GM12878 (cell line): ENCODE results near the gene ACSL1. TPM values are rescaled to one million over a fixed set of nuclear protein-coding genes. Genes with fewer than 3 reads are reported as not detected.

Experiments used
- ATAC-seq: fragments of 200-7000 bp; cut with Tn5 transposase; 3 replicates; pipeline ENCODE4 v1.9.1; 2020; ENCODE audit warnings: mild to moderate bottlenecking, moderate library complexity
- BruUV-seq: library from RNA; stranded (reverse); fragments of 400-500 nt; replicated peaks from 2 replicates; lab custom pipeline; 2021; lab: Mats Ljungman, UMichigan
- CTCF ChIA-PET: fragments of 300-600 bp; sonication (Branson Sonifier 250); formaldehyde crosslinking; extraction: SDS; loops from one replicate; lab custom pipeline; 2021; ENCODE audit warnings: inconsistent platforms; lab: Yijun Ruan, JAX
- POLR2A ChIA-PET: fragments of 350-600 bp; formaldehyde crosslinking; extraction: SDS; loops from one replicate; lab custom pipeline; 2021; ENCODE audit warnings: inconsistent platforms; lab: Charles Lee
- RAD21 ChIA-PET: fragments of 300-600 bp; sonication (Branson Sonifier 250); formaldehyde crosslinking; loops from one replicate; lab custom pipeline; 2023; ENCODE audit warnings: antibody characterized with exemption; ENCODE audit not compliant: unreplicated experiment; lab: Charles Lee
- SMC1A ChIA-PET: fragments of 300-600 bp; sonication (Branson Sonifier 250); formaldehyde crosslinking; loops from one replicate; lab custom pipeline; 2023; ENCODE audit not compliant: unreplicated experiment, uncharacterized antibody; lab: Charles Lee
- DNase-seq: peaks from one replicate; pipeline ENCODE4 v3.0.0-alpha.2; 2011; ENCODE audit warnings: low read depth, low spot score
- FAIRE-seq: peaks from 3 replicates; lab custom pipeline; 2011; peaks lifted over from hg19 to GRCh38; lab: Jason Lieb, UNC
- H2AFZ ChIP-seq: 2 replicates; pipeline ENCODE4 v1.6.0; 2011; ENCODE audit warnings: low read depth, low read length, control low read depth; ENCODE audit not compliant: control insufficient read depth
- H3K27ac ChIP-seq: 2 replicates; pipeline ENCODE4 v1.5.1; 2011; ENCODE audit warnings: control low read depth; ENCODE audit not compliant: control insufficient read depth, insufficient read depth
- H3K27me3 ChIP-seq, 2 experiments: replicated peaks in 1 of 2; 2 replicates each; pipeline versions ENCODE4 v1.6.0 to v1.6.1; 2011; ENCODE audit warnings: low read length in 1 of 2; ENCODE audit not compliant: control insufficient read depth in 2 of 2, insufficient read depth in 2 of 2
- H3K36me3 ChIP-seq, 2 experiments: 2 replicates each; pipeline ENCODE4 v1.5.1; 2011; ENCODE audit warnings: low read length in 1 of 2; ENCODE audit not compliant: control insufficient read depth in 2 of 2, insufficient read depth in 2 of 2
- H3K4me1 ChIP-seq: 2 replicates; pipeline ENCODE4 v1.6.1; 2011; ENCODE audit warnings: mild to moderate bottlenecking, low read length, moderate library complexity, mixed read lengths; ENCODE audit not compliant: control insufficient read depth, insufficient read depth
- H3K4me2 ChIP-seq: 2 replicates; pipeline ENCODE4 v1.6.0; 2011; ENCODE audit warnings: control low read depth; ENCODE audit not compliant: control insufficient read depth, insufficient read depth
- H3K4me3 ChIP-seq: fragments of 200-600 bp; sonication (generic); 2 replicates; pipeline ENCODE4 v1.5.1; 2016
- H3K79me2 ChIP-seq: 2 replicates; pipeline ENCODE4 v1.6.0; 2011; ENCODE audit warnings: low read length; ENCODE audit not compliant: control insufficient read depth, insufficient read depth
- H3K9ac ChIP-seq: 2 replicates; pipeline ENCODE4 v1.8.0; 2011; ENCODE audit warnings: low read length, control low read depth, mixed read lengths; ENCODE audit not compliant: control insufficient read depth, insufficient read depth
- H3K9me3 ChIP-seq: replicated peaks from 3 replicates; pipeline ENCODE4 v1.5.1; 2011; ENCODE audit warnings: mild to moderate bottlenecking, low read length; ENCODE audit not compliant: control insufficient read depth, insufficient read depth
- H4K20me1 ChIP-seq: 2 replicates; pipeline ENCODE4 v1.6.0; 2011; ENCODE audit not compliant: control insufficient read depth, insufficient read depth
- ATF2 ChIP-seq: IDR thresholded peaks from 2 replicates; pipeline ENCODE4 v1.6.1; 2012; ENCODE audit warnings: low read length, inconsistent platforms
- BHLHE40 ChIP-seq, 2 experiments: fragments of 450-650 bp in 1 of 2; IDR thresholded peaks; 2 replicates each; pipeline ENCODE4 v1.6.1; 2011 to 2017; ENCODE audit warnings: low read depth in 2 of 2, borderline replicate concordance in 1 of 2, improper control_type of control experiment in 1 of 2, low read length in 1 of 2, mild to moderate bottlenecking in 1 of 2
- CBFB ChIP-seq: IDR thresholded peaks from 2 replicates; pipeline ENCODE4 v1.6.1; 2016; ENCODE audit warnings: antibody characterized with exemption, low read depth
- CEBPZ ChIP-seq: fragments of 150-350 bp; IDR thresholded peaks from 2 replicates; pipeline ENCODE4 v1.6.1; 2016; ENCODE audit warnings: low read depth, low read length
- CHD1 ChIP-seq: IDR thresholded peaks from 2 replicates; pipeline ENCODE4 v1.6.1; 2012; ENCODE audit warnings: low read depth, low read length, improper control_type of control experiment
- EED ChIP-seq: sonication (generic); IDR thresholded peaks from 2 replicates; pipeline ENCODE4 v1.6.1; 2016; ENCODE audit warnings: antibody characterized with exemption, low read depth
- EP300 ChIP-seq, 2 experiments: fragments of 150-350 bp in 1 of 2; IDR thresholded peaks; 2 replicates each; pipeline ENCODE4 v1.6.1; 2011 to 2012; ENCODE audit warnings: low read depth in 2 of 2, low read length in 2 of 2, borderline replicate concordance in 1 of 2, improper control_type of control experiment in 1 of 2, inconsistent platforms in 1 of 2; ENCODE audit not compliant: control insufficient read depth in 1 of 2
- GABPA ChIP-seq: IDR thresholded peaks from 2 replicates; pipeline ENCODE4 v1.6.1; 2014; ENCODE audit warnings: antibody characterized with exemption, low read depth, mild to moderate bottlenecking, inconsistent platforms
- GATAD2B ChIP-seq: fragments of 450-650 bp; conservative IDR thresholded peaks from 2 replicates; pipeline ENCODE4 v1.6.1; 2017; ENCODE audit warnings: low read depth, mild to moderate bottlenecking, moderate library complexity
- IKZF2 ChIP-seq, 2 experiments: fragments of 450-650 bp; IDR thresholded peaks; 2 replicates each; pipeline ENCODE4 v1.6.1; 2017; ENCODE audit warnings: mild to moderate bottlenecking in 2 of 2, moderate library complexity in 2 of 2
- IRF4 ChIP-seq: IDR thresholded peaks from 2 replicates; pipeline ENCODE4 v1.6.1; 2011; ENCODE audit warnings: low read depth, low read length
- MEF2B ChIP-seq: fragments of 450-650 bp; IDR thresholded peaks from 2 replicates; pipeline ENCODE4 v1.6.1; 2018; ENCODE audit warnings: mild to moderate bottlenecking, moderate library complexity; ENCODE audit not compliant: partially characterized antibody, poor library complexity, severe bottlenecking
- MTA2 ChIP-seq: fragments of 450-650 bp; IDR thresholded peaks from 2 replicates; pipeline ENCODE4 v1.6.1; 2016; ENCODE audit warnings: low read depth, mild to moderate bottlenecking, moderate library complexity
- MTA3 ChIP-seq: IDR thresholded peaks from 2 replicates; pipeline ENCODE4 v1.6.1; 2012; ENCODE audit warnings: low read length, inconsistent platforms, borderline replicate concordance
- NFIC ChIP-seq: IDR thresholded peaks from 2 replicates; pipeline ENCODE4 v1.6.1; 2012; ENCODE audit warnings: low read depth, mild to moderate bottlenecking, inconsistent platforms, low read length, moderate library complexity
- NR2F1 ChIP-seq: fragments of 450-650 bp; conservative IDR thresholded peaks from 2 replicates; pipeline ENCODE4 v1.6.1; 2017; ENCODE audit warnings: mild to moderate bottlenecking
- POLR2A ChIP-seq: IDR thresholded peaks from 2 replicates; pipeline ENCODE4 v1.6.1; 2011; ENCODE audit warnings: low read depth, mild to moderate bottlenecking, low read length
- RAD21 ChIP-seq: IDR thresholded peaks from 2 replicates; pipeline ENCODE4 v1.6.1; 2011; ENCODE audit warnings: mild to moderate bottlenecking, low read depth, low read length, moderate library complexity; ENCODE audit not compliant: insufficient read depth
- WGBS: methylation state at CpG from one replicate; pipeline ENCODE4 v1.1.6; 2016; ENCODE audit warnings: low lambda C conversion rate; ENCODE audit not compliant: insufficient replicate concordance, insufficient coverage; ENCODE audit errors: missing lambda C conversion rate; 5-methylcytosine and 5-hydroxymethylcytosine counted together
- in situ Hi-C: fragments of 300-500 bp; cut with MboI; formaldehyde crosslinking; loops from 9 replicates; pipeline ENCODE4 v1.14.3; 2018; ENCODE audit warnings: mixed read lengths
- intact Hi-C: fragments of 100-400 bp; cut with micrococcal nuclease; formaldehyde crosslinking; loops from one replicate; pipeline ENCODE4 v1.14.2; 2022; ENCODE audit not compliant: unreplicated experiment
- polyA plus RNA-seq, 11 experiments: library from polyadenylated mRNA; depleted of rRNA in 4 of 11; unstranded in 6 of 11; stranded (reverse) in 5 of 11; fragments of >200 nt; fragmentation: Nextera tagmentation in 4 of 11; fragmentation: Illumina TruSeq in 1 of 11; extraction: Ambion mirVana in 4 of 11; extraction: Trizol in 1 of 11; gene quantifications; 1 replicate in 1 of 11; 2 replicates in 10 of 11; pipeline versions ENCODE4 v1.2.1 to v1.2.3, GENCODE V29; 2011 to 2016; ENCODE audit warnings: inconsistent platforms in 2 of 11, missing spikeins in 2 of 11, low read depth in 1 of 11
- total RNA-seq, 4 experiments: library from RNA; depleted of rRNA in 3 of 4; stranded (reverse); fragments of >200 nt in 3 of 4; fragmentation: Illumina TruSeq in 1 of 4; extraction: Trizol in 1 of 4; gene quantifications; 2 replicates each; pipeline versions ENCODE4 v1.2.1 to v1.2.3, GENCODE V29; 2013 to 2021

Gene ACSL1
- total and polyA plus RNA-seq, 10 of the 15 experiments (the other 5 are each of a cell fraction or from before 2014, with no cell fraction given): 30.7 to 68.1 (median 58.7) TPM

- Histone ChIP-seq H3K9ac (no peak overlapping the region; the same call in 1 of the 2 replicates), H3K36me3 (no peaks in the 10 kb centered on the region), H3K27ac (peak overlapping the region; percentile 62), H3K27me3 (no peaks in the 10 kb centered on the region), H3K9me3 (no peaks in the 10 kb centered on the region), H2AFZ (peak overlapping the region; percentile 56), H3K4me3 (peak overlapping the region; percentile 38), H3K4me1 (peaks cover 59% of the 10 kb centered on the region), H3K4me2 (peak overlapping the region; percentile 88), H3K79me2 (no peaks in the 10 kb centered on the region), H4K20me1 (no peaks in the 10 kb centered on the region)
- peak; percentile 69 for ATAC-seq
- SMC1A ChIA-PET: interaction anchor here (0.8 to 4.9 kb wide), 11 partner anchors 9 to 133 kb away, joined by 3 to 35 read pairs (median 10); no protein-coding TSS in a partner anchor
- no peak for DNase-seq
- peak; percentile 62 for FAIRE-seq
- RAD21 ChIA-PET: interaction anchor here (0.6 to 5.0 kb wide), 9 partner anchors 9 to 503 kb away, joined by 3 to 47 read pairs (median 8); partner anchors contain the start of gene ACSL1
- no TSS peak for BruUV-seq
- 1% methylated on average over 10 of the region's 10 CpGs for WGBS
- POLR2A ChIA-PET: interaction anchor here (0.8 to 3.7 kb wide), 4 partner anchors 9 to 36 kb away, joined by 3 to 24 read pairs (median 10); no protein-coding TSS in a partner anchor
- intact Hi-C loops: loop anchor here (1.0 to 10.0 kb wide), 2 partner anchors 25 to 566 kb away; partner anchors contain the start of gene ACSL1
- CTCF ChIA-PET: interaction anchor here (0.5 to 3.4 kb wide), 5 partner anchors 10 to 56 kb away, joined by 3 to 21 read pairs (median 3); no protein-coding TSS in a partner anchor
- in situ Hi-C loops: no loop called here
- TF ChIP-seq NFIC (peak; percentile 85), GABPA (0 out of 2 replicates have a peak, but pooled peaks have one; percentile 20), MEF2B (peak; percentile 13), EED (peak; percentile 83), CEBPZ (0 out of 2 replicates have a peak, but pooled peaks have one; percentile 52), BHLHE40 (IDR thresholded peaks at IDR 0.05; ENCODE audit: borderline replicate concordance in 1 of 2, low read depth in 2 of 2, low read length in 1 of 2) (peak; percentile 77 to 82), IRF4 (peak; percentile 86), IKZF2 (IDR thresholded peaks at IDR 0.05) (peak; percentile 38 to 51; a peak in 3 of 4 replicates), RAD21 (0 out of 2 replicates have a peak, but pooled peaks have one; percentile 2), ATF2 (peak; percentile 74), MTA2 (peak; percentile 38; the same call in 1 of the 2 replicates), POLR2A (0 out of 2 replicates have a peak, but pooled peaks have one; percentile 31), NR2F1 (0 out of 2 replicates have a peak, but pooled peaks have one; percentile 37), GATAD2B (0 out of 2 replicates have a peak, but pooled peaks have one; percentile 38), EP300 (IDR thresholded peaks at IDR 0.05; ENCODE audit: borderline replicate concordance in 1 of 2, control insufficient read depth in 1 of 2, low read depth in 2 of 2, low read length in 2 of 2) (peak in 1 of 2 experiments; percentile 30; a peak in 1 of 4 replicates), MTA3 (peak; percentile 57), CHD1 (no peak), CBFB (peak; percentile 45; the same call in 1 of the 2 replicates)
These were observed 24.8 kb upstream of the ACSL1 start for GRCh38 chr4:184850431-184851199.
